Omental fat pad (tissue), 4 donors: ENCODE results near the gene SHROOM3. TPM values are rescaled to one million over a fixed set of nuclear protein-coding genes. Genes with fewer than 3 reads are reported as not detected.

ENCODE experiments used
- ATAC-seq: fragments of 150-250 bp; one replicate; pipeline ENCODE4 v1.9.1; 2016; ENCODE audit warnings: mild to moderate bottlenecking, moderate library complexity; ENCODE audit not compliant: low FRiP score
- DNase-seq: peaks from one replicate; pipeline ENCODE4 v3.0.0-alpha.2; 2019; ENCODE audit warnings: low spot score
- CTCF ChIP-seq, 3 donors: fragments of 450-650 bp; IDR thresholded peaks; one replicate each; pipeline ENCODE4 v1.5.1; 2016 to 2017; ENCODE audit warnings: antibody characterized with exemption in 3 of 3, mild to moderate bottlenecking in 3 of 3, moderate library complexity in 2 of 3
- total RNA-seq, 4 donors: library from RNA; depleted of rRNA; stranded (reverse); fragments of >200 nt; gene quantifications; one replicate each; pipeline ENCODE4 v1.1.0, GENCODE V29; 2016

The SHROOM3 gene
- total RNA-seq, 4 donors from 2014 or later: 1.3 to 12.2 (median 3.1) TPM

DNA sequence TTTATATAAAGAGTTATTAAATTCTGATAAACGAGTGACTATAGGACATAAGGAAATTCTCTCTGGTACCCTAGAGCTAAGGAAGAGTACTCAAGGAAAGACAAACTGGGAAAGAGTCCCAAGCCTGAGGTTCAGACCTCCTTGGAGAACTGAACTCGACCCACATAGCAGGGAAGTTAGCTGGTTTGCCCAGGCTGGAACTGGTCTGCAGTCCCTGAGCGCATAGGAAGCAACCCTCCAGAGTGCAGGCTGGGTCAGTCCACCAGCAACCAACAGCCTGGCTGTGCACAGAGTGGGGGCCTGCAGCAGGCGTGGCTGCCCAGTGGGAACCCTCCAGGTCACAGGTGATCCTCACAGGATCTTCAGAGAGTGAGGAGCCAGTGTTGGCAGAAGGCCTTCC is 348.8 kb downstream of the SHROOM3 start:
- no peak for TF ChIP-seq CTCF (IDR thresholded peaks at IDR 0.05)
- DNase-seq (no peak), ATAC-seq (no peak)

GRCh38 chr4:76784237-76784636 is 349.2 kb downstream of the SHROOM3 start:
- ATAC-seq (no peak), DNase-seq (no peak)
- TF ChIP-seq CTCF (IDR thresholded peaks at IDR 0.05): no peak

DNA sequence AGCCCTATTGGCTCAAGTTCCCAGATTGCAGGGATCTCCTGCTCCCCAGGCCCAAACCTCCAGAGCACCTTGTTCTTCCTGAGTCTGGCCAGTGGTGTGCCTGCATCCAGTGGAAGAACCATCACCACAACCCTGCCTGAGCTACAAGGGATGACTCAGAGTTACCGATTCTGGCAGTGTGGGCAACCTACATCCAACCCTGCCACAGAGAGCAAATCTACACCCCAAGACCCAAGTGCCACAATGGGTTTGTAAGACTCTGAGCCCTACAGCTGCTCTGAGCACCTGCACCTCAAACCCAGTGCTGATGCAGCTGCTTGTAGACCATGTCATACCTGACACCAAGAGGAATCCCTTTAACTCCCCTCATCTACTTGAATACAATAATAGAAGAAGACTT is 352.9 kb downstream of the SHROOM3 start:
- no peak for TF ChIP-seq CTCF (IDR thresholded peaks at IDR 0.05)
- DNase-seq (no peak), ATAC-seq (no peak)

- no peak for DNase-seq
- TF ChIP-seq CTCF (IDR thresholded peaks at IDR 0.05): no peak
- no peak for ATAC-seq
Observed at GRCh38 chr4:76790377-76790776, 355.3 kb downstream of the SHROOM3 start.

GRCh38 chr4:76791479-76791878 is 356.4 kb downstream of the SHROOM3 start:
- DNase-seq (no peak), ATAC-seq (no peak)
- TF ChIP-seq CTCF (IDR thresholded peaks at IDR 0.05): no peak

- ATAC-seq: no peak
- TF ChIP-seq CTCF (IDR thresholded peaks at IDR 0.05): no peak
Observed at GRCh38 chr4:76792418-76792817, 357.4 kb downstream of the SHROOM3 start.

DNA sequence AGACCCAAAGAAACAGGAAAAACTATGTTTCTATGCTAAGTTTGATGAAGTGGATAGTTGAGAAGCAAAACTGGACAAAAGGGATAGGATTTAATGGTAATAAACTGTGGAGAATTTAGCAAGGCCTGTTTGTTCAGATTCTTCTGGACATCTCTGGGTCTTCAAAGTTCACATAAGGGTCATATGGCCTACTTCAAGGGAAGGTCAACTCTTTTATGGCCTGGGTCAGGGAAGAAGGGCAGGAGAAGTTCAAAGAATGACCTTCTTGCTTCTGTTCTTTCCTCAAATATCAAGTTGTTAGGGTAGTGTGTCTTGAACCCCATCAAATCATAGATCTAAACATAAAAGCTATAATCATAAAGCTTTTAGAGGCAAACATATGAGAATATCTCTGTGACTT is 360.2 kb downstream of the SHROOM3 start:
- TF ChIP-seq CTCF (IDR thresholded peaks at IDR 0.05): no peak
- DNase-seq: no peak
- no peak for ATAC-seq

More at GRCh38 chr4:76792418-76792817, 357.4 kb downstream of the SHROOM3 start:
- DNase-seq: no peak
